Right atrium auricular region (tissue), 2 donors: ENCODE results near the gene FRMPD4. TPM values are rescaled to one million over a fixed set of nuclear protein-coding genes. Genes with fewer than 3 reads are reported as not detected.

Experiments
- DNase-seq: peaks from one replicate; pipeline ENCODE4 v3.0.0-alpha.2; 2019; ENCODE audit warnings: low spot score
- H3K27ac ChIP-seq, 2 donors: fragments of 200-600 bp; sonication (generic); 1 replicate in 1 of 2; 2 replicates in 1 of 2; pipeline ENCODE4 v1.5.1; 2016 to 2019
- H3K27me3 ChIP-seq, 2 donors: fragments of 200-600 bp; sonication (generic); one replicate each; pipeline versions ENCODE4 v1.5.1 to v1.6.0; 2017 to 2019
- H3K36me3 ChIP-seq: fragments of 200-600 bp; sonication (generic); one replicate; pipeline ENCODE4 v1.5.1; 2016
- H3K4me1 ChIP-seq, 2 donors: fragments of 200-600 bp; sonication (generic); one replicate each; pipeline versions ENCODE4 v1.5.1 to v1.6.0; 2017 to 2019
- H3K4me3 ChIP-seq, 2 donors: fragments of 200-600 bp; sonication (generic); 1 replicate in 1 of 2; 2 replicates in 1 of 2; pipeline ENCODE4 v1.5.1; 2017 to 2019; ENCODE audit warnings: mild to moderate bottlenecking in 1 of 2, moderate library complexity in 1 of 2
- H3K9me3 ChIP-seq, 2 donors: fragments of 200-600 bp; sonication (generic); one replicate each; pipeline ENCODE4 v1.5.1; 2019
- total RNA-seq, 2 donors: library from RNA; depleted of rRNA; stranded (reverse); fragments of >200 nt; gene quantifications; one replicate each; pipeline ENCODE4 v1.1.0, GENCODE V29; 2016
- TF ChIP-seq, protein P1 (sequence below), 2 donors: fragments of 200-600 bp; sonication (generic); IDR thresholded peaks; one replicate each; pipeline ENCODE4 v1.5.1; 2019; ENCODE audit warnings: antibody characterized with exemption in 2 of 2

FRMPD4 gene
- total RNA-seq, 2 donors from 2014 or later, result 1.2 to 1.3 TPM

DNA sequence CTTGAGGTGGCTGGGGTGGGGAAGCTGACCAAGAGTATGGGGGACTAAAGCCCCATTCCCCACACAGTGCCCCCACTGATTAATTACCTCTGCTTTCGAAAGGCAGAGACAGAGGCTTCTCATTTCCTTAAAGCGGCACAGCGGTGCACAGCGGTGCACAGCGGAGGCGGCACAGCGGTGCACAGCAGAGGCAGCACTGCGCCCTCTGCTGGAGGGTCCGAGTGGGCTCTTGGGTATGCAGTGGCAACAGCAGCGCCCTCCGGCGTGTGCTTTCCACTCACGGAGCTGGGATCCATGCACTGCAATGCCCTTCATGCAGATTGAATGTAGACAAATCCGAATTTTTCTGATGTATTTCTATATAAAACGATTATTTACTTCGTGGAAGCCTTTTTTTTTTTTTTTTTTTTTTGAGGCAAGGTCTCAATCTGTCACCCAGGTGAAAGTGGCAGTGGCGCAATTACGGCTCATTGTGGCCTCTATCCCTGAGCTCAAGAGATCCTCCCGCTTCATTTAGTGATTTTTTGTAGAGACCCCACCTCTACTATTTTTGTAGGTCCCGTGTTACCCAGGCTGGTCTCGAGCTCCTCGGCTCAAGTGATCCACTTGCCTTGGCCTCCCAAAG, 633.3 kb downstream of the FRMPD4 start:
- Histone ChIP-seq H3K9me3 (no peaks in the 10 kb centered on the region), H3K4me3 (no peak overlapping the region), H3K36me3 (no peaks in the 10 kb centered on the region), H3K4me1 (no peaks in the 10 kb centered on the region), H3K27me3 (no peaks in the 10 kb centered on the region), H3K27ac (no peak overlapping the region)
- DNase-seq, result no peak
- TF ChIP-seq, protein P1, sequence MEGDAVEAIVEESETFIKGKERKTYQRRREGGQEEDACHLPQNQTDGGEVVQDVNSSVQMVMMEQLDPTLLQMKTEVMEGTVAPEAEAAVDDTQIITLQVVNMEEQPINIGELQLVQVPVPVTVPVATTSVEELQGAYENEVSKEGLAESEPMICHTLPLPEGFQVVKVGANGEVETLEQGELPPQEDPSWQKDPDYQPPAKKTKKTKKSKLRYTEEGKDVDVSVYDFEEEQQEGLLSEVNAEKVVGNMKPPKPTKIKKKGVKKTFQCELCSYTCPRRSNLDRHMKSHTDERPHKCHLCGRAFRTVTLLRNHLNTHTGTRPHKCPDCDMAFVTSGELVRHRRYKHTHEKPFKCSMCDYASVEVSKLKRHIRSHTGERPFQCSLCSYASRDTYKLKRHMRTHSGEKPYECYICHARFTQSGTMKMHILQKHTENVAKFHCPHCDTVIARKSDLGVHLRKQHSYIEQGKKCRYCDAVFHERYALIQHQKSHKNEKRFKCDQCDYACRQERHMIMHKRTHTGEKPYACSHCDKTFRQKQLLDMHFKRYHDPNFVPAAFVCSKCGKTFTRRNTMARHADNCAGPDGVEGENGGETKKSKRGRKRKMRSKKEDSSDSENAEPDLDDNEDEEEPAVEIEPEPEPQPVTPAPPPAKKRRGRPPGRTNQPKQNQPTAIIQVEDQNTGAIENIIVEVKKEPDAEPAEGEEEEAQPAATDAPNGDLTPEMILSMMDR (IDR thresholded peaks at IDR 0.05), result peak in 1 of 2 donors; percentile 60
